GM19240 (cell line): ENCODE results near the gene TMEM127.
"Not testable (repeated sequence)": the region's sequence is repeated elsewhere in the genome, so short reads cannot be mapped to it uniquely, and the experiment has no call there.

ENCODE experiments used
- DNase-seq: peaks from one replicate; pipeline ENCODE4 v3.0.0; 2011; ENCODE audit warnings: low spot score; ENCODE audit not compliant: insufficient read length

TMEM127 gene

GRCh38 chr2:96265840-96266679, at the start of gene TMEM127, which contains the start of gene CIAO1:
TMEM127 (minus strand) TSS chr2:96265997; CDS start chr2:96265381, 616 bp downstream.
CIAO1 (plus strand) TSS chr2:96266225; CDS start chr2:96266351, 126 bp downstream.
- peak; percentile 95 for DNase-seq

GRCh38 chr2:96315005-96315399, 49.2 kb upstream of the TMEM127 start:
- DNase-seq = no peak

GRCh38 chr2:96308248-96308647, 42.5 kb upstream of the TMEM127 start:
- DNase-seq = no peak

GRCh38 chr2:96306370-96306769, 40.6 kb upstream of the TMEM127 start:
- no peak for DNase-seq

GRCh38 chr2:96305979-96306308, 40.1 kb upstream of the TMEM127 start:
- DNase-seq = no peak

GRCh38 chr2:96305091-96305978, 39.5 kb upstream of the TMEM127 start, which contains the start of gene SNRNP200:
SNRNP200 (minus strand) TSS chr2:96305546; CDS start chr2:96305437, 109 bp downstream.
- DNase-seq = peak; percentile 71

GRCh38 chr2:96304606-96305005, 38.8 kb upstream of the TMEM127 start:
- DNase-seq = no peak

GRCh38 chr2:96301865-96302264, 36.1 kb upstream of the TMEM127 start:
- no peak for DNase-seq

GRCh38 chr2:96296925-96297324, 31.1 kb upstream of the TMEM127 start:
- no peak for DNase-seq

- DNase-seq = not testable (repeated sequence)
These were observed 28.5 kb upstream of the TMEM127 start for GRCh38 chr2:96294271-96294670.

GRCh38 chr2:96291751-96292150, 26.0 kb upstream of the TMEM127 start:
- no peak for DNase-seq

GRCh38 chr2:96287273-96287856, 21.6 kb upstream of the TMEM127 start:
- DNase-seq = no peak

- DNase-seq = no peak
These were observed 11.1 kb upstream of the TMEM127 start for GRCh38 chr2:96276787-96277499.

GRCh38 chr2:96274355-96275056, 8.7 kb upstream of the TMEM127 start:
- no peak for DNase-seq

- no peak for DNase-seq
These were observed 8.0 kb upstream of the TMEM127 start for GRCh38 chr2:96273763-96274162.

GRCh38 chr2:96271995-96272394, 6.2 kb upstream of the TMEM127 start:
- no peak for DNase-seq

GRCh38 chr2:96267159-96267971, 1.6 kb upstream of the TMEM127 start:
- peak; percentile 21 for DNase-seq

- DNase-seq = no peak
These were observed 403 bp downstream of the TMEM127 start for GRCh38 chr2:96265349-96265839.

- peak; percentile 29 for DNase-seq
These were observed 995 bp downstream of the TMEM127 start for GRCh38 chr2:96264656-96265348.
